ENCODE results near the gene CRYBG2.

CRYBG2 gene

DNA sequence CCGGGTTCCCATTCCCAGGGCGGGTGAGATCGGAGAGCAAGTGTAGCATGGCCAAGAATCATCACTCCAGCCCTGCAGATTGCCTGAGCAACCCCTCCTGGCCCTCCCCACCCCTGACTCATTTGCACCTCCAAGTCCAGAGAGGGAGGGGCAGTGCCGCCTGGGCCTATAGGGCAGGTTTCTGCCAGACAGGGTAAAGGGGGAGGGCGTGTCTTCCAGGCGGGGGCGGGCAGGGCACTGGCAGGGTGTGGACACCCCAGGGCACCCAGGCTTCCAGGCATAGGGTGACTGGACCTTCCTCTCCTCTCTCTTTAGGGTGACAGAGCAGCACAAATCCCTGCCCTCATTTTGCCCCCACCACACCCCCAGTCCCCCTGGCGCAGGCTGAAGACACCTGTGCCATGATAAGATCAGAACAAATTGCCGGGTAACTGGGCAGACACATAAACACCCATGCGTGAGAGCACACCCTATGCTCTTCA, 3.2 kb upstream of the CRYBG2 start:
- in situ Hi-C loops (cut with HindIII; ENCODE audit: low sequenced_read_pairs) = no loop called here
- no peak overlapping the region for H3K4me3 ChIP-seq (ENCODE audit: low read depth, low read length)
- DNase-seq (ENCODE audit: low read depth) = no peak
- TF ChIP-seq, protein P1, sequence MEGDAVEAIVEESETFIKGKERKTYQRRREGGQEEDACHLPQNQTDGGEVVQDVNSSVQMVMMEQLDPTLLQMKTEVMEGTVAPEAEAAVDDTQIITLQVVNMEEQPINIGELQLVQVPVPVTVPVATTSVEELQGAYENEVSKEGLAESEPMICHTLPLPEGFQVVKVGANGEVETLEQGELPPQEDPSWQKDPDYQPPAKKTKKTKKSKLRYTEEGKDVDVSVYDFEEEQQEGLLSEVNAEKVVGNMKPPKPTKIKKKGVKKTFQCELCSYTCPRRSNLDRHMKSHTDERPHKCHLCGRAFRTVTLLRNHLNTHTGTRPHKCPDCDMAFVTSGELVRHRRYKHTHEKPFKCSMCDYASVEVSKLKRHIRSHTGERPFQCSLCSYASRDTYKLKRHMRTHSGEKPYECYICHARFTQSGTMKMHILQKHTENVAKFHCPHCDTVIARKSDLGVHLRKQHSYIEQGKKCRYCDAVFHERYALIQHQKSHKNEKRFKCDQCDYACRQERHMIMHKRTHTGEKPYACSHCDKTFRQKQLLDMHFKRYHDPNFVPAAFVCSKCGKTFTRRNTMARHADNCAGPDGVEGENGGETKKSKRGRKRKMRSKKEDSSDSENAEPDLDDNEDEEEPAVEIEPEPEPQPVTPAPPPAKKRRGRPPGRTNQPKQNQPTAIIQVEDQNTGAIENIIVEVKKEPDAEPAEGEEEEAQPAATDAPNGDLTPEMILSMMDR (IDR thresholded peaks at IDR 0.05; ENCODE audit: low read depth, low read length, missing control alignments) = no peak

DNA sequence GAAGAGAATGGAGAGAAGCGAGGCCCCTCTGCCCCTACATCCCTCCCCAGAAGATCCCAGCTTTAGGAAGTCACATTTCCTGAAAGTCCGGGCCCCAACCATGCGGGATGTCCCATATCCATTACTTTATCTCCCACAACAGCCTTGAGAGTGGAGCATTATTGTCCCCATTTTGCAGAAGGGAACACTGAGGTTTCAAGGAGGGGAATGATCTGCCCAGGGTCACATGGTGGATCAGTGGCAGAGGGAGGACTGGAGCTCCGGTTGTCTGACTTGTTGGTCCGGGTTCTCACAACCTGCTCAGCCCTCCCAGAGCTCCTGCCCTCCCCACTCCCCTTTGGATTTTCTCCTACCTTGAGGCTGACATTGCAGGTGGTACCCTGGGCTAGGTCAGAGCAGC, 2.2 kb upstream of the CRYBG2 start:
- TF ChIP-seq, protein P1 (IDR thresholded peaks at IDR 0.05; ENCODE audit: low read depth, low read length, missing control alignments) = no peak
- DNase-seq (ENCODE audit: low read depth) = no peak
- no peak overlapping the region for H3K4me3 ChIP-seq (ENCODE audit: low read depth, low read length)
- in situ Hi-C loops (cut with HindIII; ENCODE audit: low sequenced_read_pairs) = no loop called here

- in situ Hi-C loops (cut with HindIII; ENCODE audit: low sequenced_read_pairs) = no loop called here
- DNase-seq (ENCODE audit: low read depth) = no peak
- TF ChIP-seq, protein P1 (IDR thresholded peaks at IDR 0.05; ENCODE audit: low read depth, low read length, missing control alignments) = no peak
- H3K4me3 ChIP-seq (ENCODE audit: low read depth, low read length) = no peak overlapping the region
These were observed 1.0 kb upstream of the CRYBG2 start for GRCh38 chr1:26354972-26355371.

DNA sequence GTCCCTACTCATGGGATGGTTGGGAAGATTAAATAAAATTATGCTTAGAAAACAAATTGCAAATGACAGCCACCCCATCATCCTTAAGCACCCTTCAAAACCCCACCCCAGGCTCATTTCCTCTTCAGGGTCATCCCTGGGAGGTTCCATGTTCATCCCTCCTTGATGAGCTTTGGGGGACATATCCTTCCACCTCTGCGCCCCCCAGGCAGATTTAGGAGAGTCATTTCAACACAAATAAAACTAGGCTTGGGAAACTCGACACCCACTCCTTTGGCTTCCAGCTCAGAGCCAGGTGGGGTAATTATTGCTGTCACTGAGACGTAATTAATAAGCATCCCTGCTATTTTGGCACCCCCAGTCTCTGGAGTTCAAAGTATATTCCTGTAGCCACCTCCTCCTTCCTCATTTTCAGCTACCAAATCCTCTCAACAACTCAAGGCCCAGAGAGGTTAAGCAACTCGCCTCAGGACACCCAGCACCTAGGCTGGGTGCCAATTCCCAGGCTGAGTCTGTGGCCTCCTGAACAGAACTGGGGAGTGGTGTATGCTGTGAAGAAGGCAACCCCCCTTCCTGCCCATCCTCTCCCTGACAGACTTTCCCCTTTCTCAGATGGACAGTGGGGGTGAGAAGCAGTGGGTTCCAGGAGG, 595 bp downstream of the CRYBG2 start:
- no peak for DNase-seq (ENCODE audit: low read depth)
- no peak overlapping the region for H3K4me3 ChIP-seq (ENCODE audit: low read depth, low read length)
- in situ Hi-C loops (cut with HindIII; ENCODE audit: low sequenced_read_pairs) = no loop called here
- TF ChIP-seq, protein P1 (IDR thresholded peaks at IDR 0.05; ENCODE audit: low read depth, low read length, missing control alignments) = no peak

GRCh38 chr1:26352338-26352679, 1.6 kb downstream of the CRYBG2 start:
- in situ Hi-C loops (cut with HindIII; ENCODE audit: low sequenced_read_pairs) = no loop called here
- DNase-seq (ENCODE audit: low read depth) = no peak
- TF ChIP-seq, protein P1 (IDR thresholded peaks at IDR 0.05; ENCODE audit: low read depth, low read length, missing control alignments) = no peak
- H3K4me3 ChIP-seq (ENCODE audit: low read depth, low read length) = no peak overlapping the region

DNA sequence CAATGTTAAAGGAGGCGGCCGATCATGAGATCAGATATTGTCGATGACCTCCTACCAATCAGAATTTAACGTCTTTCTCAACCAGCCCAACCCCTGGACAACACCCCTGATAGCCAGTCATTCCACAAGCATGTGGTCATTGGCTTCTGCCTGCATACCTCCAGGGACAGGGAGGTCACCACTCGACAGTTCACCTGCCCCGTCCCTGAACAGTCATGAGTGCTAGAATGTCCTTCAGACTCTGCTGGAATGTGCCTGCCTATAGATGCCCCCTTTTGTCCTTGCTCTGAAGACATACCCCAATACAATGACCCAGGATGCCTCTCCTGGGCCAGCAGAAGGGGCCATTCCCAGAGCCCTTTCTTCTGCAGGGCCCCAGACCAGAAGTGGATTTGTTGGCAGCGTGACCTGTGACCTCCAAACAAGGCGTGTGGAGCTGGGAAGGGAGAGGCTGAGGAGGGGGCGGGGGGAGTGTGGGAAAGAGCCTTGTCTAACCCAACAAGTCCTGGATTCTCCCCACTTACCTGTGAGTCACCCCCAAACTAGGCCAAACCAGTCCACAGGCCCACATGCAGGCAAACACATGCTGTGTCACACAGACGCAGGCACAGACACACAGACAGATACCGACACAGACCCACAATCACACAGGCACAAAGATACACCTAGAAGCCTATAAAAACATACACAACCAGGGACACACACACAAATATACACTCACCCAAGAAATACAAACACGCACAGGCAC, 2.2 kb downstream of the CRYBG2 start:
- peak; percentile 43 for DNase-seq (ENCODE audit: low read depth)
- no peak overlapping the region for H3K4me3 ChIP-seq (ENCODE audit: low read depth, low read length)
- in situ Hi-C loops (cut with HindIII; ENCODE audit: low sequenced_read_pairs) = no loop called here
- TF ChIP-seq, protein P1 (IDR thresholded peaks at IDR 0.05; ENCODE audit: low read depth, low read length, missing control alignments) = no peak

Data from astrocyte of the cerebellum (primary cell).